ENCODE data around the gene HMGB2.
A peak's percentile ranks its signal among the peaks of the same experiment; 100 is the strongest.

The HMGB2 gene

GRCh38 chr4:173333658-173334084 lies 487 bp downstream of the HMGB2 start:
- peak; percentile 17 for DNase-seq

DNA sequence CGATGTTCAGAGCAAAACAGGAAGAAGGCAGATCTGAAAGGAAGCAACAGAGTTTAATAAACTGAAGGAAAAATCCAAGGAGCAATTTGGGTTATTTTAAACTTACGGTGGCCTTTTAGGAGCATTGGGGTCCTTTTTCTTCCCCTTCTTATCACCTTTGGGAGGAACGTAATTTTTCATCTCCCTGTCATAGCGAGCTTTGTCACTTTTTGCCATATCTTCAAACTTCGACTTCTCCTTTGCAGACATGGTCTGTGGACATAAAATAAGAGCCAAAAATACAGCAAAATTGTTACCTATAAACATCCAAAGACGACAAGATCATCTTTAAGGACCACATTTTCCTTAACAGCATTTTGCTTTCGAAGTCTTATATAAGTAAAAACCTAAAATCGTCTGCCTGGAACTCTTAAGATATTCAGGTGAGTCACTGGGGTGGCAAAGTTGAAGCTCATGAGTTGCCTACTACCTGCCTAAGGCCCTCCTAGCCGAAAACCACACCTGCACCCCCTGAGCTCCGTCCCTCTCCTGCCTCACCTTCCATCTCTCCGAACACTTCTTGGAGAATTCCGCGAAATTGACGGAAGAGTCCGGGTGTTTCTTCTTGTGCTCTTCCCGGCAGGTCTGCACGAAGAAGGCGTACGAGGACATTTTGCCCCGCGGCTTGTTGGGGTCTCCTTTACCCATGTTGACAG lies 1.0 kb downstream of the HMGB2 start:
- DNase-seq, result no peak

DNA sequence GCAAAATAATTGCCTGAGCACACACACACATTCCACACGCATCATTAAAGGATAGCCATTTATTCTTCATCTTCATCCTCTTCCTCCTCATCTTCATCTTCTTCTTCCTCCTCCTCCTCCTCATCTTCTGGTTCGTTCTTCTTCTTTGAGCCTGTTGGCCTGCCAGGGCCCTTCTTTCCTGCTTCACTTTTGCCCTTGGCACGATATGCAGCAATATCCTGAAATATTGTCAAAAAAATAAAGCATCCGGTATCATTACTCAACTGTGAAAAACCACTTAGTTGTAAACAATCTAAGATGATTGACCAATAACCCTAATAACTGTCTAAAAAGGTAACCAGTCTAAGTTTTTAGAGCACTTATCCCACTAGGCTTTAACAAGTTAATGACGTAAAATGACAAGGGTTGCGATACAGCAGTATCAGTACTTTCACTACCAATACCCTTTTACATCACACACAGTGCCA lies 2.1 kb downstream of the HMGB2 start:
- DNase-seq, result no peak

GRCh38 chr4:173330590-173330989 lies 3.6 kb downstream of the HMGB2 start:
- no peak for DNase-seq

DNA sequence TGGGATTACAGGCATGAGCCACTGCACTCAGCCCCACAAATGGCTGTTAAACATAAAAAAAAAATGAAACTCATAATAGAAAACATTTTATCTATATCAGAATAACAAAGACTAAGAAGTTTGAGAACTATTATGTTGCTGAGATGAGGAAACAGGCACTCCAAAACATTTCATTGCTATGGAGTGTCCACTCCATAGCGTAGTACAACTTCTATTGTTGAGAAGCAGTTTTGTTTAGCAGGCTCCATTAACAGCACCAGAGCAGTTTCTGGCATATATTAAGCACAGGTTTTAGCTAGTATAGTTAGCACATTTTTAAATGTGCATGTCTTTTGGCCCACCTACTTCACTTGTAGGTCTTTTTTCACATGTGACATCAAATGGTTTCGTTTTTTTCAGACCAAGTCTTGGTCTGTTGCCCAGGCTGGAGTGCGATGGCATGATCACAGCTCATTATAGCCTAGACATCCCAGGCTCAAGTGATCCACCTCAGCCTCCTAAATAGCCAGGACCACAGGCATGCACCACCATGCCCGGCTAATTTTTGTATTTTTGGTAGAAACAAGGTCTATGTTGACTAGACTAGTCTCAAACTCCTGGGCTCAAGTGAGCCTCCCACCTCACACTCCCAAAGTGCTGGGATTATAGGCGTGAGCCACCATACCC lies 5.8 kb downstream of the HMGB2 start:
- DNase-seq, result no peak

- no peak for DNase-seq
These were observed 9.0 kb downstream of the HMGB2 start for GRCh38 chr4:173325007-173325736.

DNA sequence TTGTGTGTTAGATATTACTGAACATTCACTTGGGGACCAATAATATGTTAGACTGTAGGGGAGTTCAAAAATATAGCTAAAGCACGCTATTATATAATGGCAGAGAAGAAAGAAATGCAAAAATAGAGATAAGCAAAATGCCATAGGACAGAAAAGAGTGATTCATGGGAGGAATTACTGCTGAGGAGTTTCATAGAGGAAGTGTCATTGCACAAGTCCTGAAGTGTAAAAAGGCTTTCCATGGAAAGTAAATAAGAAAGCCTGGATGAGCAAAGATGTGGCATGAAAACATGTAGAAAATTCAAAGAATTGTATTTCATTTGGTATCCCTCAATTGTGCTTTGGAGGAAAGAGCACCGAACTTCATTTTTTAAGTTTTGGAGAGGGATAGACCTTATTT lies 14.5 kb downstream of the HMGB2 start:
- peak; percentile 20 for DNase-seq

DNA sequence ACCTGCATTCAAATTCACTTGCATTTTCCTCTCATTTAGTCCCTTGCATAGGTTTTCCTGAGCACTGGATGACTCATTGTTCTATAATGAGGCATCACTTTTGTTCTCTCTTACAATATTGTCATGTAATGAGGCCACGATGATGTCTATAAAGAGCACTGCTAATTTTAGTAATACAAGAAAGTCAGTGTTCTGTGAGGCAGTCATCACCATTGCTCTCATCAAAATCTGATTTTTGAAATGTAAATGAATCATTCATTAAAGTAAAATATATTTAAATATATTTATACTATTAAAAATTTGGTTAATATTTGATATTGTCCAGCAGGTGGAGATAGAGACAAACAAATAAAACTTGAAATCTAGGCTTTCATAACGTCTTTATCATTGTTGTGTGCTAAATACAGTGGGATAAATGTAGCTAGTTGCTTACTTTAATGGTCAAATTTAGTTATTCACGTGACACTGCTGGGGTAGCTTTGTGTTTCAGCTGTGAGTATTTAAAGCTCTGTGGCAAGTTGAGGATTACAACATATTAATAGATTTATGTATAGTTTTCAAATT lies 15.4 kb downstream of the HMGB2 start:
- peak; percentile 53 for DNase-seq

GRCh38 chr4:173318240-173318639 lies 15.9 kb downstream of the HMGB2 start:
- DNase-seq, result no peak

DNA sequence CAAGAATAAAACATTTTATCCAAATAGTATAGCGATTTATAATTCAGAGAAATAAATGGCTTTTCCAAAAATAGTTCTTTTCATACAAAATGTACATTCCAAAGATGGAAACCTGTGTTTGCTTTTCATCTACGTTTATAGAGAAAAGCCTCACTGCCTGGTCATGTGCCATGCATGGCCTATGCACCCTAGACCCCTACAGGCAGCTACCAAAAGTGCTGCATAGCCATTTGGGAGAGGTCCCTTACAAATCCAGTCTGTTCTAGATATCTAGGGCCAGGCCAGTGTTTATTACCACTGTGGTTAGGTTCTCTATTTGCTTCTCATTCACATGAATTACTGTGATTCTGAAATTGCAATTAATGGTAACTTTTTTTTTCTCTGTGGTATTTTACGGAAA lies 17.2 kb downstream of the HMGB2 start:
- DNase-seq, result no peak

- no peak for DNase-seq
These were observed 18.1 kb downstream of the HMGB2 start for GRCh38 chr4:173316060-173316459.

DNA sequence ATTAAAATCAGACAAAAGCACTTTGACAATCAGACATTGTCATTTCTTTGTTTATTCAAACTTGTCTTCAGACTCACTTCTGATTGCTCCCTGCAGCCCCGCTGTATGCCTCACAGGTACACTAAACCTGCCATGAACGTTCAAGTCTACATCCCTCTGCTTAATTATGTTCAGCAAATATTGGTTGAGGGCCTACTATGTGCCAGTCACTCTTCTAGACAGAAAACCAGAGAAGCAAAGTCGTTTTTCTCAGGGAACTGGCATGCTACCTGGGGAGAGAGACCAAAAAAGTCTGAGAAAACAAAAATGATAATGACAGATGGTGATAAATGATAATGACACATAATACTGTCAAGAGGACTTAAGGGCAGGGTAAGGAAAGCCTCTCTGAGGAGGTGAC lies 19.4 kb downstream of the HMGB2 start:
- no peak for DNase-seq

GRCh38 chr4:173311368-173311767 lies 22.8 kb downstream of the HMGB2 start:
- no peak for DNase-seq

GRCh38 chr4:173307778-173308177 lies 26.4 kb downstream of the HMGB2 start:
- no peak for DNase-seq

- peak; percentile 85 for DNase-seq
These were observed 32.5 kb downstream of the HMGB2 start for GRCh38 chr4:173301518-173302201.

DNA sequence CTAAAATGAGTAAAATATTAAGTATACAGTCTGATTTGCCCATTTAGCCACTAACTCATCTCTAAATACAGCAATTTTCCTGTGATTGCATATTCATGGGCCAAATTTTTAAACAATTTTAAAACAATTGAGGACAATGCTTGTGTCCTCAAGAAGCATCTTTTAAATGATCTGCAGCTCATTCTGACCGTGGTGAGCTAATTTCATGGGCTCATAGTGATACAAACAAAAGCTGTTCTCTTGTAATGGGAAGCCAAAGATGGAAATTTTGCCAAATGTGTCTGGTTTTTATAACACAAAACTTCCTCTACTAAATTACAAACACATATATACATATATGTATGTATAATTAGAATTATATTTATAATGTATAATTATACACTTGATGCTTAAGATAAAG lies 39.7 kb downstream of the HMGB2 start:
- no peak for DNase-seq

- no peak for DNase-seq
These were observed 40.5 kb downstream of the HMGB2 start for GRCh38 chr4:173293663-173294062.

GRCh38 chr4:173291899-173292298 lies 42.3 kb downstream of the HMGB2 start:
- no peak for DNase-seq

DNA sequence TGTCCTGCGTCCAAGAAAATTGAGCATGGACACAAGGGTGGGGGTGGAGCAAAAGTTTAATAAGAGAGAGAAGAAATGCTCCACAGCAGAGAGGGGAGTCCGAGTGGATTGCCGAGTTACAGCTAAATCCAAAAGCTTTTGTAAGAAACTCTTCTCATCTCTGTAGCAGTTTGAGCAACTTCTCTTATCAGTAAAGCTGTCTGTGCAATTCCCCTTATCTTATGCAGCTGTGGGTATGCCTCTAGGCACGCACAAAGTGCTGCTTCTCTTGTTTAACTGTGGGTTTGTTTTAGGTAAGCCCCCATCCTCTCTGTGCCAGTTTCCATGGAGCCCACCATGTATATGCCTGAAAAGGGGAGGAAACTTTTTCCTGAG lies 44.8 kb downstream of the HMGB2 start:
- DNase-seq, result no peak

GRCh38 chr4:173288698-173289352 lies 45.3 kb downstream of the HMGB2 start:
- no peak for DNase-seq

DNA sequence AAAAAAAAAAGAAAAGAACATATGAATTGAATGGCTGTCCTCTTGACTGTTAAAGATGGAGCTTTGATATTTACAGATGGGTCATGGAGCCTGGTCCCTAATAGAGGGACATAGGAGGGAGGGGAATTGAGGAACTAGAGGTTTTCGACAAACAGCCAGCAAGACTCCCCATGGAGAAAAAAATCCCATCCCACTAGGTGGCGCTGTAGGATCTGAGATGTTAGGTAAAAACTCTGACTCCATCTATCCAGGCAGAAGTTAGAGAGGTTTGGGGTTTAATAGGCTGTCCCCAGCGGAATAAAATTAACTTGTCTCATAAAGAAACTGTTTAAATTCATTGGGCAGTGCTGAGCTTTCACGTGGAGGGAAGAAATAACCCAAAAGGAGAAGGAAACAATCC lies 45.9 kb downstream of the HMGB2 start:
- DNase-seq, result peak; percentile 54

- no peak for DNase-seq
These were observed 46.7 kb downstream of the HMGB2 start for GRCh38 chr4:173287486-173287885.

DNA sequence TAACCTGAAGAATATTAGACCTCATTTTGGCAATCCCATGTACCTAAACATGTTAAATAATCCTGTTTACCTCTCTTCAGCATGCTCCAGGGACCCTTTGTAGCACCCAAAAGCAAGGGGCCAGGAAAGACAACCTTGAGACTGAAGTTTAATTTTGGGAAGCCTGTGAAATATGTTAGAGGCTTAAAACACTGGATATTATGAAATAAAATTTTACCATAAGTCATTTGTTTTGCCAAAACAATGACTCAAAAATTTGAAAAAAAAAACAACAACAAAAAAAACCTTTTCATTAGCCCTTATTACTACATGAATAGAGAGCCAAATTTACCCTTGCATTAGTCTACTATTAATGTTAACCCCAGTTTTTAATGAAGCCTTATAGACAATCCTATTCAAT lies 49.7 kb downstream of the HMGB2 start:
- no peak for DNase-seq

Measured in fibroblast of upper back skin (primary cell).